PC-9 (cell line): ENCODE data around the gene S100B. TPM values are rescaled to one million over a fixed set of nuclear protein-coding genes. Genes with fewer than 3 reads are reported as not detected.

Source experiments
- BruUV-seq: library from RNA; stranded (reverse); fragments of 400-500 nt; replicated peaks from 2 replicates; lab custom pipeline; 2021; lab: Mats Ljungman, UMichigan
- CTCF ChIA-PET: fragments of 300-600 bp; sonication (Branson Sonifier 250); formaldehyde crosslinking; loops from one replicate; lab custom pipeline; 2022; ENCODE audit warnings: antibody characterized with exemption; lab: Charles Lee
- POLR2A ChIA-PET: fragments of 300-600 bp; sonication (Branson Sonifier 250); formaldehyde crosslinking; loops from one replicate; lab custom pipeline; 2022; ENCODE audit warnings: antibody characterized with exemption; ENCODE audit not compliant: unreplicated experiment; lab: Charles Lee
- DNase-seq, 2 experiments: peaks; one replicate each; pipeline versions ENCODE4 v3.0.0 to v3.0.0-alpha.2; 2015 to 2022; ENCODE audit warnings: mixed read lengths in 1 of 2
- H2AFZ ChIP-seq: fragments of 200-600 bp; sonication (generic); 2 replicates; pipeline ENCODE4 v1.8.1; 2017; ENCODE audit warnings: antibody characterized with exemption
- H3F3A ChIP-seq: fragments of 200-600 bp; sonication (generic); 2 replicates; pipeline ENCODE4 v1.8.1; 2017; ENCODE audit warnings: antibody characterized with exemption, mild to moderate bottlenecking, low read depth; ENCODE audit not compliant: insufficient read depth
- H3K27ac ChIP-seq: fragments of 200-600 bp; sonication (generic); 2 replicates; pipeline ENCODE4 v1.6.1; 2016; ENCODE audit warnings: mixed run types
- H3K27me3 ChIP-seq: fragments of 200-600 bp; sonication (generic); 2 replicates; pipeline ENCODE4 v1.6.1; 2016; ENCODE audit warnings: low read depth, mixed run types; ENCODE audit not compliant: insufficient read depth
- H3K36me3 ChIP-seq: fragments of 200-600 bp; sonication (generic); 2 replicates; pipeline ENCODE4 v1.6.1; 2016; ENCODE audit warnings: low read depth, mixed run types
- H3K4me1 ChIP-seq: fragments of 200-600 bp; sonication (generic); replicated peaks from 2 replicates; pipeline ENCODE4 v1.6.1; 2016; ENCODE audit warnings: mixed run types; ENCODE audit not compliant: insufficient read depth
- H3K4me2 ChIP-seq: fragments of 200-600 bp; sonication (generic); 2 replicates; pipeline ENCODE4 v1.6.1; 2017; ENCODE audit warnings: mixed run types
- H3K4me3 ChIP-seq: fragments of 200-600 bp; sonication (generic); 2 replicates; pipeline ENCODE4 v1.6.1; 2016; ENCODE audit warnings: mixed run types
- H3K79me2 ChIP-seq: fragments of 200-600 bp; sonication (generic); 2 replicates; pipeline ENCODE4 v1.6.1; 2017; ENCODE audit warnings: low read depth, mixed run types
- H3K9me2 ChIP-seq: fragments of 200-600 bp; sonication (generic); 2 replicates; pipeline ENCODE4 v1.8.1; 2017; ENCODE audit warnings: mild to moderate bottlenecking; ENCODE audit not compliant: insufficient read depth
- H3K9me3 ChIP-seq: fragments of 200-600 bp; sonication (generic); 2 replicates; pipeline ENCODE4 v1.8.1; 2016; ENCODE audit warnings: low read depth; ENCODE audit not compliant: insufficient read depth
- H4K20me1 ChIP-seq: fragments of 200-600 bp; sonication (generic); 2 replicates; pipeline ENCODE4 v1.8.1; 2017; ENCODE audit not compliant: insufficient read depth
- EZH2 ChIP-seq: fragments of 200-600 bp; sonication (generic); IDR thresholded peaks from 2 replicates; pipeline ENCODE4 v1.8.0; 2017; ENCODE audit warnings: antibody characterized with exemption, low read depth
- intact Hi-C: fragments of 100-400 bp; cut with micrococcal nuclease; formaldehyde crosslinking; loops from one replicate; pipeline ENCODE4 v1.10.0; 2022; ENCODE audit not compliant: unreplicated experiment
- total RNA-seq: library from RNA; stranded (reverse); gene quantifications from 2 replicates; pipeline ENCODE4 v1.2.3, GENCODE V29; 2021
- TF ChIP-seq, protein P1 (sequence below): fragments of 200-600 bp; sonication (generic); conservative IDR thresholded peaks from 2 replicates; pipeline ENCODE4 v1.6.1; 2017; ENCODE audit warnings: mixed run types, antibody characterized with exemption, mild to moderate bottlenecking, moderate library complexity

The S100B gene
- total RNA-seq, 1 experiment from 2014 or later = not detected

GRCh38 chr21:46557469-46557868 is 47.4 kb downstream of the S100B start:
- ChIA-PET CTCF (no interaction called here), POLR2A (no interaction called here)
- Histone ChIP-seq H3K4me3 (no peak overlapping the region), H2AFZ (no peak overlapping the region), H3K36me3 (no peaks in the 10 kb centered on the region), H3K79me2 (no peaks in the 10 kb centered on the region), H3K27ac (no peak overlapping the region), H3K27me3 (no peaks in the 10 kb centered on the region), H3K9me2 (no peaks in the 10 kb centered on the region), H3K4me2 (no peak overlapping the region), H3K9me3 (no peaks in the 10 kb centered on the region), H3F3A (no peaks in the 10 kb centered on the region), H4K20me1 (no peaks in the 10 kb centered on the region), H3K4me1 (no peaks in the 10 kb centered on the region)
- no peak for TF ChIP-seq EZH2
- TF ChIP-seq, protein P1, sequence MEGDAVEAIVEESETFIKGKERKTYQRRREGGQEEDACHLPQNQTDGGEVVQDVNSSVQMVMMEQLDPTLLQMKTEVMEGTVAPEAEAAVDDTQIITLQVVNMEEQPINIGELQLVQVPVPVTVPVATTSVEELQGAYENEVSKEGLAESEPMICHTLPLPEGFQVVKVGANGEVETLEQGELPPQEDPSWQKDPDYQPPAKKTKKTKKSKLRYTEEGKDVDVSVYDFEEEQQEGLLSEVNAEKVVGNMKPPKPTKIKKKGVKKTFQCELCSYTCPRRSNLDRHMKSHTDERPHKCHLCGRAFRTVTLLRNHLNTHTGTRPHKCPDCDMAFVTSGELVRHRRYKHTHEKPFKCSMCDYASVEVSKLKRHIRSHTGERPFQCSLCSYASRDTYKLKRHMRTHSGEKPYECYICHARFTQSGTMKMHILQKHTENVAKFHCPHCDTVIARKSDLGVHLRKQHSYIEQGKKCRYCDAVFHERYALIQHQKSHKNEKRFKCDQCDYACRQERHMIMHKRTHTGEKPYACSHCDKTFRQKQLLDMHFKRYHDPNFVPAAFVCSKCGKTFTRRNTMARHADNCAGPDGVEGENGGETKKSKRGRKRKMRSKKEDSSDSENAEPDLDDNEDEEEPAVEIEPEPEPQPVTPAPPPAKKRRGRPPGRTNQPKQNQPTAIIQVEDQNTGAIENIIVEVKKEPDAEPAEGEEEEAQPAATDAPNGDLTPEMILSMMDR = no peak
- no TSS peak for BruUV-seq
- DNase-seq = no peak
- intact Hi-C loops = no loop called here

DNA sequence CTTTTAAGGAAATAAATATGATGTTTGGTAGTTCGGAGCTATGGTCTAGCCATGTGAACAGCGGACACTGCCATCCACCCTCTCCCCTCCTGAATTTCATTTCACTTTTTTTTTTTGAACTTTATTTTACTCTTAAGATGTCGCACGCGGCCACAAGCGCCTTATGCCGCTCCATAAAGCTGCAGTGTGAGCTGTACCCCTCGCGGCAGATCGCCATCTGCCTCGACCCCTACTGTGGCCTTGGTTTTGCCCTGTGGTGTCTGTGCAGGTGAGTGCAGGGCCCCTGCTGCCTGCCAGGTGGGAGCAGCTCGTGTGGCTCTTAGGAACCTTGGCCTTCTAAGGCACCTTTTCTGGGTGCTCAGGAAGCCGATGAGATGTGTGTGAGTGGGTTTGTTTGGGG is 48.1 kb downstream of the S100B start:
- POLR2A ChIA-PET = no interaction called here
- H3K36me3 ChIP-seq = no peaks in the 10 kb centered on the region
- H2AFZ ChIP-seq = no peak overlapping the region
- no peaks in the 10 kb centered on the region for H3K4me1 ChIP-seq
- no peak overlapping the region for H3K4me2 ChIP-seq
- no peak overlapping the region for H3K4me3 ChIP-seq
- no TSS peak for BruUV-seq
- CTCF ChIA-PET = interaction anchor here (0.6 kb wide), 1 partner anchor 14 kb away, joined by 7 read pairs; no protein-coding TSS in a partner anchor
- no peak for DNase-seq
- H3K27me3 ChIP-seq = no peaks in the 10 kb centered on the region
- no peak overlapping the region for H3K27ac ChIP-seq
- H3K9me3 ChIP-seq = no peaks in the 10 kb centered on the region
- no peaks in the 10 kb centered on the region for H3K79me2 ChIP-seq
- H4K20me1 ChIP-seq = no peaks in the 10 kb centered on the region
- no peak for TF ChIP-seq EZH2
- TF ChIP-seq, protein P1 = no peak
- H3K9me2 ChIP-seq = no peaks in the 10 kb centered on the region
- intact Hi-C loops = no loop called here
- H3F3A ChIP-seq = no peaks in the 10 kb centered on the region

GRCh38 chr21:46555678-46556077 is 49.2 kb downstream of the S100B start:
- DNase-seq = no peak
- H3K27me3 ChIP-seq = no peaks in the 10 kb centered on the region
- H3K36me3 ChIP-seq = no peaks in the 10 kb centered on the region
- intact Hi-C loops = no loop called here
- TF ChIP-seq EZH2 = no peak
- TF ChIP-seq, protein P1 = no peak
- no peak overlapping the region for H3K4me2 ChIP-seq
- no peaks in the 10 kb centered on the region for H3K4me1 ChIP-seq
- POLR2A ChIA-PET = no interaction called here
- H3K4me3 ChIP-seq = no peak overlapping the region
- no TSS peak for BruUV-seq
- no peak overlapping the region for H3K27ac ChIP-seq
- H3F3A ChIP-seq = no peaks in the 10 kb centered on the region
- no peaks in the 10 kb centered on the region for H3K9me2 ChIP-seq
- CTCF ChIA-PET = no interaction called here
- no peak overlapping the region for H2AFZ ChIP-seq
- no peaks in the 10 kb centered on the region for H4K20me1 ChIP-seq
- H3K9me3 ChIP-seq = no peaks in the 10 kb centered on the region
- H3K79me2 ChIP-seq = no peaks in the 10 kb centered on the region
